Skin epidermis (tissue), 12 donors: ENCODE results near the gene GLI3.

Experiments
- H3K27ac ChIP-seq, 21 experiments: fragments of 200-600 bp; sonication (generic) in 11 of 21; one replicate each; pipeline ENCODE4 v1.5.0; 2020; ENCODE audit warnings: mild to moderate bottlenecking in 3 of 21, inconsistent platforms in 2 of 21, moderate library complexity in 2 of 21
- H3K4me3 ChIP-seq, 7 experiments: fragments of 200-600 bp; sonication (generic) in 2 of 7; one replicate each; pipeline ENCODE4 v1.5.0; 2020; ENCODE audit warnings: inconsistent platforms in 2 of 7, mild to moderate bottlenecking in 2 of 7, moderate library complexity in 1 of 7

GLI3 gene

DNA sequence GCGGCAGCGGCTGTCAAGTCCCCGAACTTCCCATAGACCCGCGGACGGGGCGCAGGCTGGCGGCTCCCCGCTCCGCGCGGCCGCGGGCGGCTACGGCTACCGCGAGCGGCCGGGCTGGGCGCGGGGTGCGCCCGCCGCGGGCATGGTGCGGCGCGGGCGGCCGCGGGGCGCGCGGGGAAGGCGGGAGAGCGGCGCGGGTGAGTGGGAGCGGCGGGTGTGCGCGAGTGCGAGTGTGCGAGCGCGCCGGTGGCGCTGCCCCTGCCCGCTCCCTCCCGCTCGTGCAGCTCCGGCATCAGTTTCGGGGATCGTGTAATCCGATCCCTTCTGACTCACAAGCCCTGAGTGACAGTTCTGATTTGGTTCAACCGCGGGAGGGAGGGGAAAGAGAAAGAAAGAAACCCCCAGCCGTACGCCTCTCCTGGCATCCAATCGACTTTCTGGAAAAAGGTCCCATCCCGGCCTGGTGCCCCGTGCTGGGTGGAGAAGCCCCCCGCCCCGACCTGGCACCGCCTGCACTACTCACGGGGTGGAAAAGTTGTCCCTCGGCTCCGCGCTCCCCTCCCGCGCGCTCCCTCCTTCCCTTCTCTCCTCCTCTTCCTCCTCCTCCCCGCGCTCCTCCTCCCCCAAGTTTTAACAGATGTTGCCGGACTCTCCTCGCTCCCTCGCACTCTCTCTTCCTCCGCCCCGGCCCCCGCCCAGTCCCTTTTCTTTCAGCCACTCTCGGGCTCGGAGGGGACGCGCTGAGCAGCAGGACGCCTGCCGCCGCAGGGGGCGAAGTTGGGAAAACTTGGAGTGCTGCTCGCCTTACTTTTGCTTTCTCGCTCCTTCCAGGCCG lies at the start of gene GLI3:
Gene GLI3, minus strand, starts transcription at position 234 of the 835 bp plus-strand sequence. CDS start 13,956 bp downstream, outside the sequence.
- Histone ChIP-seq H3K4me3 (peak within 1 kb of the TSS; percentile 54 to 83 (median 69)), H3K27ac (peak within 1 kb of the TSS; percentile 38 to 95 (median 88))

DNA sequence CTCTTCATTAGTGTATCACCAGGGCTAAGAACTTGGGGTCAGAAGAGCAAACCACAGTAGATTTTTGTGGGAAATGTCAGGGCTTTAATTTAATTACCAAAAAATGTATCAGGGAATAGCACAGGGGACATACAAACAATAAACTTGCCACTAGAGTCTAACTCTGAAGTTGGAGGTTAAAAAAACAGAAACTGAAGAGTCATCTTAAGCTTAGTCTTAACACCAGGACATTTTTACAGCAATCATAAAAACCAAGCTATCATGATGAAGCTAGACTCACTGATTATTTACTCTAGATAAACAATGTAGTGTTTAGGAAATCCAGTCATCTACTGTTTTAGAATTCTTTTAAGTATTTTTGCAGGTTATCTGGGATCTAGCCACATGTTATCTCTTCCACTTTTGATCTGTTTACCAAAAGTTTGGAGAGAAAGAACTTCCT lies 48.4 kb upstream of the GLI3 start:
- Histone ChIP-seq H3K27ac (no peak overlapping the region), H3K4me3 (no peak overlapping the region)

DNA sequence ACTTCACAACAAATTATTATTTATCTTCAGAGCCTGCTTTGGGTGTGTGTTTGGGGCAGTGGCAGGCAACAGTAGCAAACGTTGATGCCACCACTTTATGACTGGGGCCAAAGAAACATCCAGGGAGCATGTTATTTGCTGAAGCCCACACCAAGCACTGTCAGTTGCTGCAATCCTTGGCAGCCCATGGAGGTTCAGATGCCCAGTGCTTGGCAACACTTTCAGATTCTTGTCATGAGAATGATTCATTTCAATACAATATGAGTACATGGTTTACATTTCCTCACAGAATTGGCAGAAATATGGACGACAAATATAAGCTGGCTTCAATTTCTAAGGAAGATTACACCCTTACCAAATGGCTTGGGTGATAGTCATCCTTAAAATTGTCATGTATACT lies 46.5 kb upstream of the GLI3 start:
- no peak overlapping the region for H3K27ac ChIP-seq
- no peak overlapping the region for H3K4me3 ChIP-seq

DNA sequence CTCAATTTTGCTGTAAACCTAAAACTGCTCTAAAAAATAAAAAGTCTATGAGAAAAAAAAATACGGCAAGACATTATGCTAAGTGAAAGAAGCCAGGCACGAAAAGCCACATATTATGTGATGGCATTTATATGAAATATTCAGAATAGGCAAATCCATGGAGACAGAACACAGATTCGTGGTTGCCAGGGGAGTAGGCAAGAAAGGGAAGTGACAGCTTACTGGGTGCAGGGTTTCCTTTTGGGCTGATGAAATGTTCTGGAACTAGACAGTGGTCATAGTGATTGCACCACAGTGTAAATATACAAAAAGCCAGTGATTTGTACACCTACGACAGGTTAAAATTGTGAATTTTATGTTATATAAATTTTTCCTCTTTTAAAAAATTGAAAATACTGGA lies 41.3 kb upstream of the GLI3 start:
- Histone ChIP-seq H3K4me3 (no peak overlapping the region), H3K27ac (no peak overlapping the region)

DNA sequence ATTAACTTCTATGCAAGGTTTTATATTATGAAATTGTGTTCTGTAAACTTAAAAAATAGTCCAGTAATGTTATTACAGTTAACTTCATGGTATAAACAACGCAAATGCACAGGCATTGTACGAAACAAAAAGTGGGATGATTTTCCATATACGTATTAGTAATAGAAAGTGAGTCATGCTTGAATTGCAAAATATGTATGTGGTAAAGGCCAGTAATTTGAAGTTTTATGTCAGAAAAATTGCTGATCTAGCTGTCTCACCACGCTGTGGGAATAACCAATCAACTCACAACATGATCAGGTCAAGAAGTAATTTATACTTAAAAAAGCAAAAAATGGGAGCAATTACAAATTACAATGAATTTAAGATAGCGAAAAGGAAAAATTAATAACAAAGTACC lies 37.0 kb upstream of the GLI3 start:
- Histone ChIP-seq H3K27ac (peak overlapping the region in 2 of 21 experiments; percentile 5 to 53), H3K4me3 (no peak overlapping the region)

DNA sequence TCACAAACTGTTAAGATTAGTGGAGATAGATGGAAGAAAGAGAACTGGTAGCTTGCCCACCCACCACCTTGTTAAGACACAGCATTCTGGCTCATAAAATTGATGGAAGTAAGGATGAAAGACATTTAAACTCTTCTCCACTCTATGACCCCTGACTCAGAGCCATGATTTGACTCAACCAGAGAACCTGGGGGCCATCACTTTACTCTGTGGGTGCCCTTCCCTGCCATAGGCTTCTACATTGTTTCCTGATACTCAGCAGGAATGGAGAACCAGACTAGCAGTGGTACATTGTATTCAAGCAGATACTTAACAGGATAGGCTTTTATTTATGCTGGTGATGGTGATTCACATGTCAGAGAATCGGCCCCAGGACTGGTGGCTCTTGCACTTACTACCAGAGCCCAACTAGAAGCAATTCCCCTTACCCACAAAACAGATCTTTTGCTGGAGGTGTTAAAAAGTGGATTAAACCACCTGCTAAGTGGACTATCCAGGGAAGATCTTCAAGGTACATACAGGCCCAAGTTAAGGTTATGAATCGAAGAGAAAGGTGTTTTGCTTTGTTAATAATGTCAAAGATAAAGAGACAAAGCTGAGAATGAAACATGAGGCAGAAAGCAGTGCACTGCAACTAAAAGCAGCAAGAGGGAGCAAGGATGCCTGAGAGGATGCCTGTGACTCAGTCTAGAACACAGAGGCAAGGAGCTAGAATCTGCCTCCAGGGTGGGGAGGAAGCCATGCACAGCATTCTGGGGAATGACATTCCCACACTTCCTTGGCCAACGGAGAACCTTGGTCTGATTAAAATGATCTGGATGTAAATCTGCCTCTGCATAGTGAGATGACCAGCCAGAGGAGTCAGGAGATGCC lies 36.0 kb upstream of the GLI3 start:
- H3K4me3 ChIP-seq: no peak overlapping the region
- H3K27ac ChIP-seq: peak overlapping the region in 5 of 21 experiments; percentile 3 to 67 (median 50)

DNA sequence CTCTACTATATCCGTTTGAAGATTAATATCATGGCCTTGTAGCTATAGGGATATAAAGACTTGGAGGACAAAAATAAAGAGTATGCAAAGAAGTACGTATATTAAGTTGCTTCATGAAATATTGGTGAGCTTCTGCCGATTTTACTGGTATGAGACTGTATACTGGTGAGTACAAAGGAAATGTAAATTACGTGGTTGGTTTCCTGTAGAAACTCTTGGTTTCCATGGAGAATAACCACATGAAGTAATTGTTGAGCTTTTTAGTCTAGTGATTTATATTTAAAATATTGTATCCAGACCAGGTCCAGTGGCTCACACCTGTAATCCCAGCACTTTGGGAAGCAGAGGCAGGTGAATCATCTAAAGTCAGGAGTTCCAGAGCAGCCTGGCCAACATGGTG lies 32.2 kb upstream of the GLI3 start:
- Histone ChIP-seq H3K27ac (no peak overlapping the region), H3K4me3 (no peak overlapping the region)

DNA sequence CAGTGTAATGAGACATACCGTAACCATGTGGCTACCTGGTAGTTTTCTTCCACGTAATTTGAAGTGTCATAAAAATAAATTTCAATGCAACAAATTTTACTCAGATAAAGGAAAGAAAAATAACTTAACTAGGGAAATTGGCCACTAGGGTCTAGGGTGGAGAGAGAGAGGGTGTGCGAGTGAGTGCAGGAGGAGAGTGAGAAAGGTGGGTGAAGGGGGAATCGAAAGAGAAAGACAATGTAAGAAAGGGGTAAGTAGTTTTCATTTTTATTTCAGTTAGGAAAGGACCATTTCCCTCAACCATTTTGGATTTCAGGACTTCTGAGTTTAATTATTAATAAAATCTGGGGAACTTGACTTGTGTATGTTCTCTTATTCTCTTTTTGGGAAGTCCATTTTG lies 27.7 kb upstream of the GLI3 start:
- Histone ChIP-seq H3K27ac (no peak overlapping the region), H3K4me3 (no peak overlapping the region)

DNA sequence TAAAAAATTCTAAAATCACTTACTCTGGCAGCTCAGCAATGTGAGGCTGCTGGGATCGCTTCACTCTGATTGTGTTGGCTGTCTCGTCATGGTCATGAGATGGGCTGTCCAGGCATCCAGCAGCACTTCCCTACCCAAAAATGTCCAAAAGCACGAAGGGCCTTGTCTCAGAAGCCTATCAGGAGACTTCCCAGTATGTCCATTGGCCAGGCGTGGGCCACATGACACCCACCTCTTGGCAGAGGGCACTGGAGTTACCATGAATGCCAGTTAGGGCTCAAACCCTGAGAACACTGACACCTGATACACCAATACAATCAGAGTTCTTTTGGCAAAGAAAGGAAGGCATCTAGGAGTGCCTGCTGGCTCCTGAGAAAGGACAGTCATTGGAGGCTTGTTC lies 27.0 kb upstream of the GLI3 start:
- Histone ChIP-seq H3K27ac (peak overlapping the region in 1 of 21 experiments; percentile 31), H3K4me3 (no peak overlapping the region)

DNA sequence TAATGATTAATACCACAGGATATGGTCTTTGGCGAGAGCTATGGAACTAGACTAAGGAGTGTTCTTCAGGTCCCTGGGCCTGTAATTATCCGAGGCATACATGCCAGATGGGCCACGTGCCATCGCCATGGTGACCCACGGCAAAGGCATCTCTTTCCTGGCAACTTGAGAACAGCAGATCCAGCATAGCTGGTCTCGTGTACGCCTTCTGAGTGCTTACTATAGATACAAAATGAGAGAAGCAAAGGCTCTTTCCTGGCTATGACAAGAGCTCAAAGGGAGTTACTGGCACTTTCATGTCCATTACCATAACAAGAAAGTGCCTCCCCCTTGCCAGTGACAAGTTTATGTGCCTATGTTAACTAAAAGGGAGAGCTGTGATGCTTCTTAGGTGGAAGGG lies 26.0 kb upstream of the GLI3 start:
- H3K27ac ChIP-seq: peak overlapping the region in 1 of 21 experiments; percentile 33
- no peak overlapping the region for H3K4me3 ChIP-seq

DNA sequence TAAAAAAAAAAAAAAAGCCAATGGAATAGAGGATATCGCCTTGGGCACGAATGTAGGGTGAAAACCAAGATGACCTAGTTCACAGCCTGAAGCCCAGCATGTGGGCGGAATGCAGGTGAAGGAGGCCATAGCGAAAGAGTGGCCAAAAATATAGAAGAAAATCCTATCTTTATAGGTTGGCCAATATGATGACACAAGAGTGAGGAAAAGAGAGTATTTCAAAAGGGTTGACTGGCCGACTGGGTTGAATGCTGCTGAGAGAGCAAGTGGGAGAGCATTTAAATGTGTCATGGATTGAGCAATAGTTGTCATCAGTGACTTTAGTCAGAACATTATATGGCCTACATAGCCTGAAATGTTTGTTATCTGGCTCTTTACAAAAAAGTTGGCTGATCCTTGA lies 17.2 kb upstream of the GLI3 start:
- no peak overlapping the region for H3K4me3 ChIP-seq
- no peak overlapping the region for H3K27ac ChIP-seq

DNA sequence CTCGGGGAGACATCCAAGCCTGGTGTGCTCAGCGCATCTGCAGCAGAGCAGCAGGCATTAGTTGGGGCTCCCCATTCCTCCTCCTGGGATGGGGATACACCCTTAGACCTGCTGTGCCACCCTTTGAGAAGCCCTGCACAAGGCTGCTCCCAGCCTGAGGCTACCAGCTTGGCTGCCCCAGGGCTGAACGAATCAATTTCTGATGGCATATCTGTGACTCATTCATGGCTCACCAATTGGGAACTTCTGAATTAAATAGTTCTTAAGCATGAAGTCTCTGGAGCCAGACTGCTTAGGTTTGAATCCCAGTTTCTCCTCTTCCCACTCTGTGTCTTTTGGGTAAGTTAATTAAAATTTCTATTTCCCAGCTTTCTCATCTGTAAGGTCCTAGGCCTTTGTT lies 16.3 kb upstream of the GLI3 start:
- no peak overlapping the region for H3K27ac ChIP-seq
- H3K4me3 ChIP-seq: no peak overlapping the region

DNA sequence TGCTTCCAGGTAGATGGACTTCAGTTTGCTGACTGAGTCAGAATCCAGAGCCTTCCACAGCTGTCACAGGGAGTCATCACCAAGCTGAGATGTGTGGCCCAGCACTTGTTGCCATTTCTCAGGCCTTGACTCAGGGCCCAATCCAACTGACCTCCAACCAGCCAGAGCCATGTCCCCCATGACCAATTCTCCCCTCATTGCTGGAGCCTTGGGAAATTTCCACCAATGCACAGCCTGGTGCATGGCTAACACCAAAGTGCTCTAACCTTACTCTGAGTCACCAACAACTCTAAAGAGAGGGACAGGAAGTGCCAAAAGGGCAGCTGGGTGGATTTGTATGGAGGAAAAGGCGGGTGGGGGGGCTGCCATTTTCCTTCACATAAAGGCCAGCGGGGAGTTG lies 13.4 kb upstream of the GLI3 start:
- H3K27ac ChIP-seq: no peak overlapping the region
- no peak overlapping the region for H3K4me3 ChIP-seq

DNA sequence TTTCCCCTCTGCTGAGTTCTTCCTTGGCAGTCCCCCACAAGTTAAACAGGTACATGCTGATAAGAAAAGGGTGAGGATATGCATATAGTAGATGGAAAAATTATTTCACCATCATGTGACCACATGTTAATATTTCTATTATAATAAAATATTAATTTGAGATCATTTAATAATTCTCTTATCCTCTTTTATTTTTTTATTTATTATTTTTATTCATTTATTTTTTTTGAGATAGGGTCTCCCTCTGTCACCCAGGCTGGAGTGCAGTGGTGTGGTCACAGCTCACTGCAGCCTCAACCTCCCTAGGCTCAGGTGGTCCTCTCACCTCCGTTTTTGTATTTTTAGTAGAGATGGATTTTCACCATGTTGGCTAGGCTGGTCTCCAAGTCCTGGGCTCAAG lies 11.6 kb upstream of the GLI3 start:
- Histone ChIP-seq H3K4me3 (no peak overlapping the region), H3K27ac (no peak overlapping the region)

DNA sequence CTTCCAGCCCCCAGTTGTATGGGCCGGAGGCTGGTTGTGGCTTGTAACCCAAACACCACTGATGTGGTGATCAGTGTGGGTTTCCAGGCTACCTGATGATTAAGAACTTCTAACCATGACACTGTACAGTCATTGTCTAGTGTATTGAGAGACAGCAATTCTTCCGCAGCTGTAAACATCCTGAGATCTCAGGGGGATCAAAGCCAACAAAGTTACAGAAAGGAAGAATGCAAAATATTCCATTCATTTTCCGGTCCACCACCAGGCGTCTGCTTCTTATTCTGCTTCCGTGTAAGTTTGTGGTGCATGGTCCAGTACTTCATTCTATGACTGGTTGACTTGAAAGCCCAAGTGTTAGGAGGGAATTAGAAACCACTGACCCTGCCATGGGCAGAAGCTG lies 10.3 kb upstream of the GLI3 start:
- no peak overlapping the region for H3K27ac ChIP-seq
- no peak overlapping the region for H3K4me3 ChIP-seq

DNA sequence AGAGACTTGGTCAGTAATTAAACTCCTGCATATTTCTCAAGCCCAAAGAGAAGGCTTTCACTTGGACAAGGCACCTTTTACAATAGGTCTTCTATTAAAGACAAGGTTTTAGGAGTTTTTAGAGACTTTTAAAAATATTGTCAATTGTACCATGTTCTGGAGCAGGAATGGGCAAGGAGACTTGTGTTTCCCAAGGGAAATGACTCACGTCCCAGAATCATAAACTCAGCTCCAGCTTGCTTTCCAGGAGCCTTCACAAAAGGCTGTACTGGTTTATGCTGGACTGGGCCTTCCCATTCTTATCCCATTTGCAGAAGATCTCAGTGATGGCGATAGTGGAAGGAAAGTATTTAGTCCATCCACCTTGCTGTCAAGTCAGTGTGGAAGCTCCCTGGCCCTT lies 7.8 kb upstream of the GLI3 start:
- Histone ChIP-seq H3K4me3 (no peak overlapping the region), H3K27ac (no peak overlapping the region)

DNA sequence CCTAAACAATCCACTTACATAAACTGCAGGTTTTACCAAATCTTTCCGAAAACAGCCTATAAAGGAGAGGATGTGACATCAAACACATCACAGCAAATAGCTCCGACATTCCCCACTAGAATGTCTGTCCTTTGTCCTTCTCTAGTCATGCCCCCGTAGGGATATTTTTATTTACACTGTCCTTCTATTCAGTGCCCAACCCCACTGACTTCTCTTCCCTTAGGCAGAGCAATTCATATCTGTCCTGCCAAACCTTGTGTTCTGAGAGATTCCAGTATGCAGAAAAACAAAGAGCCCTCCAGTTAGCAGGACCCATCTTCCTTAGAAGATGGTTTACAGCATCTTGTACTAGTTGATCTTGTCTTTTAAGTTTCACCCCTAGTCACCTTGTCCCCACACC lies 5.4 kb upstream of the GLI3 start:
- Histone ChIP-seq H3K27ac (no peak overlapping the region), H3K4me3 (no peak overlapping the region)

DNA sequence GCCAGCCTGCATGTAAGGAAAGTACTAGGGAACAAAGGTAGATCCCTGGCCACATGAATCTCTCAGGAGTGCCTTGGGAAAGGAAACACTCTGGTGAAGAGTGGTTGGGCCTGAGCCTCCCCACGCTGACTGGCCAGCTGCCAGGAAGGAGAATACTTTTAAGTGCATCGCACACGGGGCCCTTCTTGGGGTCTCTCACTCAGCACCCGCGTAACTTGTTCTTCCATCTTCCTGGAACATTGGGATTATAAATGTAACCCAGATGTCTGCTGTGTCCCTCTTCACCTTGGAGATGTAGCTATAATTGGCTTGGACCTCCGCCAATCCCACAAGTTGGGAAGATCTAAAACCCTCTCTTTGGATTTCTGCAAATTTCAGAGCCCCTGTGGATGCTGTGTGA lies 4.4 kb upstream of the GLI3 start:
- peak overlapping the region in 1 of 21 experiments; percentile 3 for H3K27ac ChIP-seq
- no peak overlapping the region for H3K4me3 ChIP-seq

DNA sequence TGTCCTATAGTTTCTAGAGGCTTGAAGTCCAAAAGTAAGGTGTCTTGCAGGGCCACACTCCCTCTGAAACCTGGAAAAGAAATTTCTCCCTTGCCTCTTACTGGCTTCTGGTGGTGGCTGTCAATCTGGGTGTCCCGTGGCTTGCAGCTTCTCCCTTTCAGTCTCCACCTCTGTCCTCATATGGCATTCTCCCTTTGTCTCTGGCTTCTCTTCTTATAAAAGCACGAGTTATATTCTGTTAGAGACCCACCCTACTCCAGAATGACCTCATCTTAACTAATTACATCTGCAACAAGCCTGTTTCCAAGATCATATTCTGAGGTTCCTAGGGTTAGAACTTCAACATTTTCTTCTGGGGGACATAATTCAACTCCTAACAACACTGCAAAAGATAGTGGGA lies 3.4 kb upstream of the GLI3 start:
- Histone ChIP-seq H3K4me3 (no peak overlapping the region), H3K27ac (peak overlapping the region in 2 of 21 experiments; percentile 3 to 20)

DNA sequence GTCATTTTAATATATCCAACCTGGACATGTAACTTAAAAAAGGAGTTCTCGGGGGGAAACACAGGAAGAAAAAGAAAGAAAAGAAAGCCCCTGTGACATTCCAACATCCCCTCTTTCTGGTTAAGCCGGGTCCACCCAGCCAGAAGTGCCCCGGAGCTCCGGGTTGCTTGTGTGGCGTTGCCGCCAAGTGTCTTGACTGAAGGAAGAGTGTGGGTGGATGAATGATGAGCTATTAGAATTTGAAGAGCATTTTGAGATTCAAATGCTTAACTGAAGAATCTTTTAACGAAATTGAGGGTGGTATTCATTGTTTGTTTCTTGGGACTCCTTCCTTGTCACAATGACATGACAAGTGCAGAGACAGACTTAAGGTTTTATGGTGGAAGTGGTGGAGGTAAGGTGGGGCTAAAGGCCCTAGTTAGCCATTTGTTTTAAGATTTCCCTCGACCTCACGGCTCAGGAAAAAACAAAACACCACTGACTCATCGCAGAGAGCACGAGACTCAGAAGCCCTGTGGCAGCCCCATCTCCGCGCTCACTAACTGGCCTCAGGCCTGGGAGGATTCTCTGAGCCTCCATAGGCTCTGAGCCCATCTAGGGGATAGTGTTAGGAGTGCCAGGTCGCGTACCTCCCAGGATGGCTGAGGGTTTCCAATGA lies 1.8 kb upstream of the GLI3 start:
- peak overlapping the region in 20 of 21 experiments; percentile 34 to 95 (median 85) for H3K27ac ChIP-seq
- peak overlapping the region in 2 of 7 experiments; percentile 57 to 71 for H3K4me3 ChIP-seq
